ENCODE measurements around the gene VGF. TPM values are rescaled to one million over a fixed set of nuclear protein-coding genes. Genes with fewer than 3 reads are reported as not detected.

Gene VGF
- total and polyA plus RNA-seq, 4 experiments from 2014 or later: not detected

- no peaks in the 10 kb centered on the region for H3K9me3 Mint-ChIP-seq
- ChIA-PET POLR2A (ENCODE audit: partially characterized antibody) (no interaction called here), CTCF (ENCODE audit: partially characterized antibody) (interaction anchor here (1.3 to 3.5 kb wide), 7 partner anchors 9 to 88 kb away, joined by 4 to 32 read pairs (median 5); partner anchors contain the start of genes FIS1 and VGF)
- Histone ChIP-seq H3K4me3 (ENCODE audit: low read length in 2 of 2) (no peak overlapping the region), H3K4me1 (ENCODE audit: insufficient read depth, low read length) (peaks cover 13% of the 10 kb centered on the region), H3K27me3 (ENCODE audit: insufficient read depth, low read length) (no peaks in the 10 kb centered on the region), H3K27ac (ENCODE audit: low read depth, low read length) (no peak overlapping the region), H3K36me3 (ENCODE audit: insufficient read depth, low read length) (peaks cover 2% of the 10 kb centered on the region), H3K9me3 (ENCODE audit: control insufficient read depth in 1 of 2, low read length in 2 of 2) (no peaks in the 10 kb centered on the region)
- H3K27ac Mint-ChIP-seq: peak overlapping the region in 1 of 7 donors; percentile 13
- peaks cover 16 to 27% of the 10 kb centered on the region in 2 donors for H3K36me3 Mint-ChIP-seq
- peak overlapping the region in 4 of 8 donors; percentile 10 to 40 (median 35) for H3K4me3 Mint-ChIP-seq
- H3K4me1 Mint-ChIP-seq: peaks cover 6 to 15% (median 12%) of the 10 kb centered on the region in 4 donors
- peaks cover 0 to 2% of the 10 kb centered on the region in 2 donors for H3K27me3 Mint-ChIP-seq
- intact Hi-C loops (cut with micrococcal nuclease): no loop called here
- no peak for DNase-seq
These were observed 9.1 kb downstream of the VGF start for GRCh38 chr7:101156277-101156676.

GRCh38 chr7:101155303-101155702 is 10.1 kb downstream of the VGF start:
- peaks cover 15 to 20% of the 10 kb centered on the region in 2 donors for H3K36me3 Mint-ChIP-seq
- Histone ChIP-seq H3K36me3 (ENCODE audit: insufficient read depth, low read length) (peaks cover 2% of the 10 kb centered on the region), H3K9me3 (ENCODE audit: control insufficient read depth in 1 of 2, low read length in 2 of 2) (no peaks in the 10 kb centered on the region), H3K4me3 (ENCODE audit: low read length in 2 of 2) (peak overlapping the region; percentile 31 to 58), H3K27me3 (ENCODE audit: insufficient read depth, low read length) (no peaks in the 10 kb centered on the region), H3K4me1 (ENCODE audit: insufficient read depth, low read length) (peaks cover 13% of the 10 kb centered on the region), H3K27ac (ENCODE audit: low read depth, low read length) (no peak overlapping the region)
- intact Hi-C loops (cut with micrococcal nuclease): no loop called here
- peak overlapping the region in 6 of 7 donors; percentile 5 to 52 (median 28) for H3K27ac Mint-ChIP-seq
- H3K27me3 Mint-ChIP-seq: no peaks in the 10 kb centered on the region
- H3K9me3 Mint-ChIP-seq: no peaks in the 10 kb centered on the region
- DNase-seq: no peak
- CTCF ChIA-PET (ENCODE audit: partially characterized antibody): interaction anchor here (0.6 to 3.5 kb wide), 7 partner anchors 10 to 89 kb away, joined by 3 to 32 read pairs (median 5); partner anchors contain the start of genes FIS1 and VGF
- H3K4me1 Mint-ChIP-seq: peaks cover 6 to 15% (median 12%) of the 10 kb centered on the region in 4 donors
- H3K4me3 Mint-ChIP-seq: peak overlapping the region; percentile 60 to 87 (median 82)
- POLR2A ChIA-PET (ENCODE audit: partially characterized antibody): interaction anchor here (1.0 to 1.1 kb wide), 4 partner anchors 9 to 63 kb away, joined by 3 to 5 read pairs (median 4); partner anchors contain the start of genes VGF and ZNHIT1

- H3K4me3 Mint-ChIP-seq: peak overlapping the region; percentile 60 to 87 (median 82)
- peaks cover under 1% of the 10 kb centered on the region in 2 donors for H3K27me3 Mint-ChIP-seq
- Histone ChIP-seq H3K27ac (ENCODE audit: low read depth, low read length) (no peak overlapping the region), H3K27me3 (ENCODE audit: insufficient read depth, low read length) (no peaks in the 10 kb centered on the region), H3K36me3 (ENCODE audit: insufficient read depth, low read length) (peaks cover 2% of the 10 kb centered on the region), H3K4me3 (ENCODE audit: low read length in 2 of 2) (peak overlapping the region; percentile 31 to 58), H3K9me3 (ENCODE audit: control insufficient read depth in 1 of 2, low read length in 2 of 2) (no peaks in the 10 kb centered on the region), H3K4me1 (ENCODE audit: insufficient read depth, low read length) (peaks cover 13% of the 10 kb centered on the region)
- H3K9me3 Mint-ChIP-seq: no peaks in the 10 kb centered on the region
- no peak for DNase-seq
- H3K27ac Mint-ChIP-seq: peak overlapping the region in 3 of 7 donors; percentile 17 to 33 (median 24)
- H3K36me3 Mint-ChIP-seq: peaks cover 14% of the 10 kb centered on the region in 2 donors
- H3K4me1 Mint-ChIP-seq: peaks cover 6 to 15% (median 12%) of the 10 kb centered on the region in 4 donors
- CTCF ChIA-PET (ENCODE audit: partially characterized antibody): interaction anchor here (1.0 to 3.5 kb wide), 7 partner anchors 11 to 90 kb away, joined by 3 to 37 read pairs (median 7); partner anchors contain the start of gene FIS1
- POLR2A ChIA-PET (ENCODE audit: partially characterized antibody): interaction anchor here (1.0 to 1.1 kb wide), 2 partner anchors 13 to 63 kb away, joined by 3 to 5 read pairs; partner anchors contain the start of gene ZNHIT1
- intact Hi-C loops (cut with micrococcal nuclease): loop anchor here (1.0 kb wide), 1 partner anchor 11 kb away; the partner anchor contains the start of gene VGF
These were observed 10.7 kb downstream of the VGF start for GRCh38 chr7:101154693-101155102.

- Histone ChIP-seq H3K9me3 (ENCODE audit: control insufficient read depth in 1 of 2, low read length in 2 of 2) (no peaks in the 10 kb centered on the region), H3K27me3 (ENCODE audit: insufficient read depth, low read length) (no peaks in the 10 kb centered on the region), H3K27ac (ENCODE audit: low read depth, low read length) (no peak within 1 kb of the TSS), H3K4me1 (ENCODE audit: insufficient read depth, low read length) (peaks cover 13% of the 10 kb centered on the region), H3K4me3 (ENCODE audit: low read length in 2 of 2) (peak within 1 kb of the TSS; percentile 31 to 58), H3K36me3 (ENCODE audit: insufficient read depth, low read length) (peaks cover 2% of the 10 kb centered on the region)
- H3K36me3 Mint-ChIP-seq: peaks cover 11% of the 10 kb centered on the region in 2 donors
- ChIA-PET CTCF (ENCODE audit: partially characterized antibody) (interaction anchor here (1.0 to 3.0 kb wide), 3 partner anchors 10 to 22 kb away, joined by 3 to 37 read pairs (median 3); no protein-coding TSS in a partner anchor), POLR2A (ENCODE audit: partially characterized antibody) (interaction anchor here (1.0 kb wide), 1 partner anchor 63 kb away, joined by 3 read pairs; the partner anchor contains the start of gene PLOD3)
- peaks cover 6 to 15% (median 12%) of the 10 kb centered on the region in 4 donors for H3K4me1 Mint-ChIP-seq
- intact Hi-C loops (cut with micrococcal nuclease): loop anchor here (1.0 kb wide), 1 partner anchor 11 kb away; the partner anchor contains the start of gene VGF
- H3K27ac Mint-ChIP-seq: peak within 1 kb of the TSS; percentile 73 to 97 (median 87)
- no peaks in the 10 kb centered on the region for H3K9me3 Mint-ChIP-seq
- DNase-seq: peak; percentile 90 to 93 (median 91)
- peak within 1 kb of the TSS; percentile 81 to 92 (median 86) for H3K4me3 Mint-ChIP-seq
- peaks cover 3 to 4% of the 10 kb centered on the region in 2 donors for H3K27me3 Mint-ChIP-seq
These were observed 11.2 kb downstream of the VGF start, which contains the start of gene AP1S1 for GRCh38 chr7:101153969-101154692. Gene AP1S1 (plus strand): TSS chr7:101154476. CDS start chr7:101154515, 39 bp downstream.

GRCh38 chr7:101151908-101152651 is 13.3 kb downstream of the VGF start:
- Histone ChIP-seq H3K27ac (ENCODE audit: low read depth, low read length) (no peak overlapping the region), H3K27me3 (ENCODE audit: insufficient read depth, low read length) (no peaks in the 10 kb centered on the region), H3K4me1 (ENCODE audit: insufficient read depth, low read length) (peaks cover 13% of the 10 kb centered on the region), H3K36me3 (ENCODE audit: insufficient read depth, low read length) (peaks cover under 1% of the 10 kb centered on the region), H3K9me3 (ENCODE audit: control insufficient read depth in 1 of 2, low read length in 2 of 2) (no peaks in the 10 kb centered on the region), H3K4me3 (ENCODE audit: low read length in 2 of 2) (no peak overlapping the region)
- Mint-ChIP-seq H3K4me1 (peaks cover 6 to 23% (median 16%) of the 10 kb centered on the region in 4 donors), H3K9me3 (no peaks in the 10 kb centered on the region), H3K27ac (peak overlapping the region in 2 of 7 donors; percentile 32 to 46), H3K27me3 (peaks cover 5 to 7% of the 10 kb centered on the region in 2 donors), H3K36me3 (peaks cover 0 to 5% of the 10 kb centered on the region in 2 donors), H3K4me3 (peak overlapping the region in 2 of 8 donors; percentile 24 to 31)
- CTCF ChIA-PET (ENCODE audit: partially characterized antibody): interaction anchor here (0.7 to 3.0 kb wide), 4 partner anchors 8 to 92 kb away, joined by 3 to 37 read pairs (median 4); partner anchors contain the start of gene FIS1
- no peak for DNase-seq
- intact Hi-C loops (cut with micrococcal nuclease): no loop called here
- POLR2A ChIA-PET (ENCODE audit: partially characterized antibody): interaction anchor here (1.0 kb wide), 1 partner anchor 8 kb away, joined by 3 read pairs; no protein-coding TSS in a partner anchor

GRCh38 chr7:101140746-101141382 is 24.5 kb downstream of the VGF start:
- no peaks in the 10 kb centered on the region for H3K36me3 ChIP-seq (ENCODE audit: insufficient read depth, low read length)
- ChIA-PET POLR2A (ENCODE audit: partially characterized antibody) (interaction anchor here (0.6 kb wide), 1 partner anchor 46 kb away, joined by 3 read pairs; no protein-coding TSS in a partner anchor), CTCF (ENCODE audit: partially characterized antibody) (interaction anchor here (0.7 to 10.0 kb wide), 8 partner anchors 12 to 246 kb away, joined by 3 to 195 read pairs (median 4); partner anchors contain the start of gene SERPINE1)
- no peak for DNase-seq
- Mint-ChIP-seq H3K27me3 (peaks cover 12 to 17% of the 10 kb centered on the region in 2 donors), H3K36me3 (no peaks in the 10 kb centered on the region), H3K4me1 (peaks cover 5 to 26% (median 10%) of the 10 kb centered on the region in 4 donors), H3K9me3 (peaks cover 0 to 3% (median 0%) of the 10 kb centered on the region in 8 donors), H3K27ac (peak overlapping the region in 2 of 7 donors; percentile 7 to 46), H3K4me3 (no peak overlapping the region)
- H3K4me3 ChIP-seq (ENCODE audit: low read length in 2 of 2): no peak overlapping the region
- peaks cover 13% of the 10 kb centered on the region for H3K4me1 ChIP-seq (ENCODE audit: insufficient read depth, low read length)
- no peaks in the 10 kb centered on the region for H3K27me3 ChIP-seq (ENCODE audit: insufficient read depth, low read length)
- H3K27ac ChIP-seq (ENCODE audit: low read depth, low read length): no peak overlapping the region
- H3K9me3 ChIP-seq (ENCODE audit: control insufficient read depth in 1 of 2, low read length in 2 of 2): no peaks in the 10 kb centered on the region
- intact Hi-C loops (cut with micrococcal nuclease): no loop called here

Data from CD4-positive, alpha-beta memory T cell (primary cell).